ENCODE data around the gene DISC1.

- no peak for TF ChIP-seq POLR2A (IDR thresholded peaks at IDR 0.05)
- TF ChIP-seq CTCF (IDR thresholded peaks at IDR 0.05), result no peak
Observed at GRCh38 chr1:231706934-231707333, 80.3 kb downstream of the DISC1 start.
